Fibroblast of pulmonary artery (primary cell): ENCODE measurements around the gene LANCL2.
"Not testable (repeated sequence)": the region's sequence is repeated elsewhere in the genome, so short reads cannot be mapped to it uniquely, and the experiment has no call there.

Experiments used
- DNase-seq: peaks from one replicate; pipeline ENCODE4 v3.0.0-alpha.2; 2010; ENCODE audit warnings: low read depth
- H3K4me3 ChIP-seq: replicated peaks from 2 replicates; pipeline ENCODE4 v1.5.1; 2011; ENCODE audit warnings: low read depth, mild to moderate bottlenecking, control low read depth, low read length, moderate library complexity
- TF ChIP-seq, protein P1 (sequence below): IDR thresholded peaks from 2 replicates; pipeline ENCODE4 v1.5.1; 2011; ENCODE audit warnings: mild to moderate bottlenecking, control low read depth, low read length, inconsistent platforms; ENCODE audit errors: missing control alignments

The LANCL2 gene

GRCh38 chr7:55470261-55470660, 105.1 kb downstream of the LANCL2 start:
- TF ChIP-seq, protein P1, sequence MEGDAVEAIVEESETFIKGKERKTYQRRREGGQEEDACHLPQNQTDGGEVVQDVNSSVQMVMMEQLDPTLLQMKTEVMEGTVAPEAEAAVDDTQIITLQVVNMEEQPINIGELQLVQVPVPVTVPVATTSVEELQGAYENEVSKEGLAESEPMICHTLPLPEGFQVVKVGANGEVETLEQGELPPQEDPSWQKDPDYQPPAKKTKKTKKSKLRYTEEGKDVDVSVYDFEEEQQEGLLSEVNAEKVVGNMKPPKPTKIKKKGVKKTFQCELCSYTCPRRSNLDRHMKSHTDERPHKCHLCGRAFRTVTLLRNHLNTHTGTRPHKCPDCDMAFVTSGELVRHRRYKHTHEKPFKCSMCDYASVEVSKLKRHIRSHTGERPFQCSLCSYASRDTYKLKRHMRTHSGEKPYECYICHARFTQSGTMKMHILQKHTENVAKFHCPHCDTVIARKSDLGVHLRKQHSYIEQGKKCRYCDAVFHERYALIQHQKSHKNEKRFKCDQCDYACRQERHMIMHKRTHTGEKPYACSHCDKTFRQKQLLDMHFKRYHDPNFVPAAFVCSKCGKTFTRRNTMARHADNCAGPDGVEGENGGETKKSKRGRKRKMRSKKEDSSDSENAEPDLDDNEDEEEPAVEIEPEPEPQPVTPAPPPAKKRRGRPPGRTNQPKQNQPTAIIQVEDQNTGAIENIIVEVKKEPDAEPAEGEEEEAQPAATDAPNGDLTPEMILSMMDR = no peak
- no peak overlapping the region for H3K4me3 ChIP-seq
- no peak for DNase-seq

DNA sequence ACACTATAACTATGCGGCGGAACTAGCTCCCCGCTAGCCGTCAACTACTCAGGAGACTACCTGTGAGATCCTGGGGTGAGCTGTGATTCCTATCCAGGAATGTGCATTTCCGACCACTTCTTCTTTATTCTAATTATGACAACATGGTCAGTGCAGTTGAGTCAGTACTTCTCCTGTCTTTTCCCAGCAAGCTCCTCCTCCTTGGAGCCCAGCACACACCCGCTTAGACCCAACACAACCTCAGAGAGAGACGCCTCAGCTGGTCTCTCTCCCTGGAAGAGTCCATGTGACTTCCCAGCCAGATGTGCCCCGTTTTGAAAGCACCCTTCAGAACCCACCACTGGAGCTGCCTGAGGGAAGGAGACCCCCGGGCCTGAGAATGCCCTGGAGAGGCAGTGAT, 106.5 kb downstream of the LANCL2 start:
- DNase-seq, H3K4me3 ChIP-seq: not testable (repeated sequence)

GRCh38 chr7:55472406-55472805, 107.3 kb downstream of the LANCL2 start:
- H3K4me3 ChIP-seq, DNase-seq: not testable (repeated sequence)

DNA sequence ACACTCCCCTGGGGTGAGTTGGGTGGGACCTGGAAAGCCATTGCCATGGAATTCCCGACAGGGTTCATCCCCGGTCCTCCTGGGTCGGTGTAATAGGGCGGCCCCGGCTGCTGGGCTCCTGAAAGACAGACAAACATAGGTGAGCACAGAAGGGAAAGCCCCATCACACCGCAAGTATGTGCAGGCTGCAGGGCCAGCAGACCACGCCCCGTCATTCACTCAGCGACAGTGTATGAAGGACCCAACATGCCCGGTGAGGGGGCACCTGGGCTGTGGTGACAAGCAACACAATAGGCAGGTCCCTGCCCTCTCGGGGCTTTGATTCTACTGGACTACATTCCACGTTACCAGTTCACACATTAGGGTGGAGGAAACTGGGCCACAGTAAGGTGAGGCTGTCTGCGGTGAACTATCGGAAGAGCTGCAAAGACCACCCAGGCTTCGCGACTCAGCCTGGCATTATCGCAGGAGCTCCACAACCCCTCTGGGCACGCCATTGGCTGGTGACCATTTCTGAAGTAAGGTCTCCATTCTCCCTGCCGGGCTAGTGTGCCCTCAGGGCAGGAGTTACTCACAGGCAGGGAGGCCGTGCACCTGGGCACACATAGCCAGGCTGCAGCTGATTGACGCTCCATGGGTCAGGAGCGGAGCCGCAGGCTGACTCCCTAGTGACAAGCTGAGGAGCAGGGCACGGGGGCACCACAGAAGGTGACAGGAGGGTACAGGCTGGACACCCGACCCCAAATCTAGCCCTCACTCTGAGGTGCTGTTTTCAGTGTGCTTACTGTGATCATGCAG, 108.0 kb downstream of the LANCL2 start:
- TF ChIP-seq, protein P1 = no peak
- no peak overlapping the region for H3K4me3 ChIP-seq
- no peak for DNase-seq

GRCh38 chr7:55473932-55474331, 108.8 kb downstream of the LANCL2 start:
- DNase-seq = no peak
- TF ChIP-seq, protein P1 = no peak
- H3K4me3 ChIP-seq = no peak overlapping the region

GRCh38 chr7:55474944-55475854, 110.1 kb downstream of the LANCL2 start:
- DNase-seq = no peak
- TF ChIP-seq, protein P1 = no peak
- no peak overlapping the region for H3K4me3 ChIP-seq

DNA sequence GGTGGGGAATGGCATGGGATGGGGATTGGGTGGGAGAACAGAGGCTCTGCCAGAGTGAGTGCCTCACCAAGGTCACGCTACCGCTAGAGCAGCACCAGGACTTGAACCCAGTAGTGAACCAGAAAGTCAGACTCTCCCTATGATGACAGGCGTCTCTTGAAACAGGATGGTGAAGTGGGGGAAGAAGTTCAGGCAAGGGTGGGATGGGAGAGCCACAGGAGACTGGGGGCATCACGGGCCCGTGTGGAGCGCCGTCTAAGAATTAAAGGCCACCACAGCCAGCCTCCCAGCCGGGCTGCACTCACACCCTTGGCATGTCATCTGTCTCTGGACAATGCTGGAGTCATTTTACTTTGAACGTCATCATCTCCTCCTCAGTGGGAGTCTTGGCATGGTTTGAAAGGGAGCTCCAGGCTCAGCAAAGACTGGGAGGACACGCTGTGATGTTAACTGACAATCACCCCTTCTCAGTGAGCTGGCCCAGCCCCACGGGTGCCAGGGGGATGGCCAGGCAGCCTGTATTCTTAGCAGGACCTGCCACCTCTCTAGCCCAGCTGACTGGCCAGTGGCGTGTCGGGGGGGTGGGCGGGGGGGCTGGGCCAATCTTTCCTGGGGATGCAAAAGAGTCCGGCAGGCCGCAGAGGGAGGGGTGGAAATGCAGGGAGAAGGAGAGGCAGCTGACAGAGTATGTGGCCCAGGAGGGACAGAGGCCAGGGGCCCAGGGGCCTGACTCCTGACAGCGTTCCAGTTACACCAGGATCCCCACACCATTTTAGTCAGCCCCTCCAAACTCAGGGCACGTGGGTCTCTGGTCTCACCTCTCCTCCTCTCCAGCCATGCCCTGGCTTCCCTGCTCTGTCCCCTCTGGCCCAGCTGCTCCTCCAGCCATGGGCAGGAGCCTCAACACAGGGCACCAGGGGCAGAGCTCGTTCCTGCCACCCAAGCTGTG, 111.0 kb downstream of the LANCL2 start:
- TF ChIP-seq, protein P1 = no peak
- H3K4me3 ChIP-seq = no peak overlapping the region
- DNase-seq = peak; percentile 62
